SKM-1 treated with dmso at 0.1 percent for 144 hours (cell line): Measurements from ENCODE around the gene MTA2.
A peak's percentile ranks its signal among the peaks of the same experiment; 100 is the strongest.

Source experiments
- DNase-seq: peaks from one replicate; lab custom pipeline; 2025; ENCODE audit not compliant: unreplicated experiment; lab: John Stamatoyannopoulos, UW

Gene MTA2

DNA sequence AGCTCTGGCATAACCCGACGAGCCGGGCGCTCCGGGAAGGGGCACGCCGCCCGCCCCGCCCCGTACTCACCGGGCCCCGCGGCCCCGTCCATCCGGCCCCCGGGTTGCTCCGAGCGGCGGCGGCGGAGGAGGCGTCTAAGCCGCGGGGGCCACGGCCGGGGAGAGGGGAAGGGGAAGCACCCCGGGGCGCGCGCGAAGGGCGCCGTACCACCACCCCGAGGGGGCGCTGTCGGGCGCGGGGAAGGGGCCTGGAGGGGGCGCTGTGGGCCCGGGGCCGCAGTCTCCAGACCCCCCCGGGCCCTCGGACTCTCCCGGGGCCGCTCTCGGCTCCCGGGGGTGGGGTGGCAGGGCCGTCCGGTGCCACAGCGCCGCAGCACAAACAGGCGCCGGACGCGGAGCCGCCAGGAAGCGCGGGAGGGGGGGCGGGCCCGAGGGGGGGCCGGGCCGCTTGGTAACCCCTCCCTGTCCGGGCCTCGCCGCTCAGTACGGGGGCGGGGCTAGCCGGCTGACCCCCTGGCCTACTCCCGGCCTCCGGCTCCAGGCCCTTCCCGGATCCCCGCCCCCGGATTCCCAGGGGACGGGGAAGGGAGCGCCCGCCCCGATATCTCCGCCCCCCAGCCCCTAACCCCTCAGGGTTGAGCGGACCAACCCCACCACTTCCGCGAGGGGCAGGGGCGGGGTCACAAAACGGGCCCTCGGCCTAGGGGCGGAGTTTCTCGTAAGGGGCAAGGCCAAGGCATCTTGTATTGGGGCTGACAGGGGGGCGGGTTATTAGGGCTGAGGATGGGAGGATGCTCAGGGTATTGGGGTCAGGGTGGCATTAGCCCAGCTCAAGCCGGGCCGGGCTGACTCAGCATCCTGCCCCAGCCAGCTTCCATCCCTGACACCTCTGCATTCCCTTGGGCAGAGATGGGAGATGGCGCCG lies 11.0 kb upstream of the MTA2 start, which contains the start of the genes EML3 and ROM1:
Gene EML3, minus strand, starts transcription at position 410 of the 925 bp plus-strand sequence. Its CDS starts 318 bp downstream, at position 92.
Gene ROM1, plus strand, starts transcription at position 892 of the 925 bp plus-strand sequence. Its CDS starts 25 bp downstream, at position 917.
- DNase-seq, result peak; percentile 67

DNA sequence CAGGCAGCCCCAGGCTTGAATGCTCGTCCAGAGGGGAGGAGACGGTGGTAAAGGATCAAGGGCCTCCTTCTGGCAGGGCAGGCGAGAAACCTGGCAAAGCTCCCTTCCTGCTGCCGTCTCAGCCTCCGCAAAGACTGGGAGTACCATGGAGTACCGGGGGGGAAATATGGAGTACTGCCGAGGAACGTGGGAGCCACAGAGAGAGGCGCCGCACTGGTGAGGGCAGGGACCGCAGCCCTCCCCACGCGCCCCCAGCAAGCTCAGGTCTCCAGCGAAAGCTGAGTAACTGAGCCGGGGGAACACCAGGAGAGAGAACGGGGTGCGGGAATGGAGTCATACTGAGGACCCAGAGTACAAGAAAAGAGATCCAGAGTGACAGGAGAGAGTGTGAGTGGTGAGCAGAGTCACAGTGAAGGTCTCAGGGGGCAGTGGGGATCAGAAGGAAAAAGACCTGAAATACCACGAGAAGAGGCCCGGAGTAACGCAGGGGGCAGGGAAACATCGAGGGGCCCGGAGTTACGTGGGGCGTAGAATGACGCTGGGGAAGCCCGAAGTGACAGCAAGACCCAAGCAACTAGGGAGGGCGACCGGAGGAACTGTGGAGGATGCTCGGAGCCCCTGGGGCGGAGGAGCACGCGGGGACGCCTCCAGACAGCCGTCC lies 10.2 kb upstream of the MTA2 start:
- peak; percentile 55 for DNase-seq

DNA sequence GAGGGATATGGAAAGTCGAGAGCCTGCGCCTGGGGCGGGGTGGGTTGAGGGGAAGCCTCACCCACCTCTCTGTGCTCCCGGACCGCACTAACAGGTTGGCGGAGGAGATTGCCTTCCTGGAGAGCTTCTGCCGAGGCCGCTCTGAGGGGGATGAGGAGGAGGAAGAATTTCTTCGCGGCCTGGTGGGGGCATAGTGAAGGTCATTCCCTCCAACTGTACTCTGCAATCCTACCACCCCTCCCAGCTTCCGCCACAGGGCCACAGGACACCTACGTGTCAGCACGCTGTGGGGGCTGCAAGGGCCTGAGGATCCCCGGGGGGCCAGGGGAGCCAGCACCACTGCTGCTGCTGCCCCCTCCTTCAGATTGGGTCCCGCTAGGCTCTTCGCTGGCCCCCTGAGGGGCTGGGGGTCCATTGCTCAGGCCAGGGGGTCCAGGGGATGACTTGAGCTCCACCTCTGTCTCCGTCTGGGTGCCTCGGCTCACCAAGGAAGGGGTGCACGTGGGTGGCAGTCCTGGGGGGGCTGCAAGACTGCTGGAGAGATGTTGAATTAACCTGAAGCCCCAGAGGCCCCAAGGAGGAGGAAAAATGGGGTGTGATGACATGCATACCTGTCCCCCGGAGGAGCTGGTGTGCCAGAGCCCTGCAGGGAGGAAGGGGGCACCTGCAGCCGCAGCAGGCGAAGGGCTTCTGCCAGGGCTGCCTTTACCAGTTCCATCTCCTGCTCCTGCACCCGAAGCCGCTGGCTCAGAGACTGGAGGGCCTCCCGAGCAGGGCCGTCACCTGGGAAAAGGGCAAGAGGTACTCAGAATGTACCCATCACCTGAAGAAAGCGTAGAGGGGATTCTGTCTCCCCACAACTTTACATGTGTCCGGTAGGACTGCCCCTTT lies 9.4 kb upstream of the MTA2 start:
- no peak for DNase-seq

DNA sequence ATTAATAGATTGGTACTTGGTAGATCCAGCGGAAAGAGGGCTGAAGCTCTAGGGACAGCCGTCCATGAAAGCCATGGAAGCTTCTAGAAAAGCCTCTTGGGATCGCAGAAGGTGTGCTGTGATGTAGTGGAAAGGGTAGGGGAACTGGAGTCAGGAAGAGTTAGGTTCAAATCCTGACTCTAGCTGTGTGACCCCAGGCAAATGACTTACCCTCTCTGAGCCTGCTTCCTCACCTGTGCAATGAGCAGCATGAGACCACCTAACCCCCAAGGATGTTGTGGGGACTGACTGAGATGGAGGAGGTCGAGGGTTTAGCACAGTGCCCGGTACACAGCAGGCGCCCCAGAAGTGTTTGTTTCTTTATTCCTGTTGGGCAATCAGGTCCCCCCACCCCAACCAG lies 8.7 kb upstream of the MTA2 start:
- no peak for DNase-seq

DNA sequence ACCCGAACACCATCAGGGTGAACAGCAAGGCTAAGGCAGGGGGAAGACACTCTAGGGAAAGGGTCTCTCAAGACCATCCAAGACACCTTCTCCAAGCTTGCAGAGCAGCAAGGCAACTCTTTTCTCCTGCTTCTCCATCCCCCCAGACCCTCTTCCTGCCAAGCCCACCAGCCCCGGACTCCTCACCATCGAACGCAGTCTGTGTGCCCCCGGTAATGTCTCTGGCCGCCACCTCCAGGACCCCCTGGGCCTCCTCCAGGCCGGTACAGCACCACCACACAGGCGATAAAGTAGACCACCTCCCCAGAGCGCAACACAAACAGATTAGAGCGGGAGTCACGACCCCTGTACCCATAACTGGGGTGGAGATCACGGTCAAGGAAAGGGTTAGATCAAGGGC lies 7.1 kb upstream of the MTA2 start:
- DNase-seq, result no peak

DNA sequence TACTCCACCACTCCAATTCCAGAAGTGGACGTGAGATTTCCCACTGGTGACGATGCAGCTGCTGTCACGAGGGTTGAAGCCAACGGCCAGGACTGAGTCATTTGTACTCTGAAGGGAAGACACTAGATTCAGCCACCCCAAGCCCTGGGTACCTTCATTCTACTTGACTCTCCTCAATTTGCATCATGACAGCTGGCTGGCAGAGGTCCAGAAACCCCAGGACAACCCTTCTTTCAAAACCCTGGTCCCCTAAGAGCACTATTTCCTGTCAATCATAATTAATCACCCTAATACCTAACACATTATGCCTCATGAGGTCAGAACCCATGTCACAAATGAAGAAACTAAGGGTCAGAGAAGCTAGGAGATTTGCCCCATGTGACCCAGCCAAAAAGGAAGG lies 6.0 kb upstream of the MTA2 start:
- no peak for DNase-seq

DNA sequence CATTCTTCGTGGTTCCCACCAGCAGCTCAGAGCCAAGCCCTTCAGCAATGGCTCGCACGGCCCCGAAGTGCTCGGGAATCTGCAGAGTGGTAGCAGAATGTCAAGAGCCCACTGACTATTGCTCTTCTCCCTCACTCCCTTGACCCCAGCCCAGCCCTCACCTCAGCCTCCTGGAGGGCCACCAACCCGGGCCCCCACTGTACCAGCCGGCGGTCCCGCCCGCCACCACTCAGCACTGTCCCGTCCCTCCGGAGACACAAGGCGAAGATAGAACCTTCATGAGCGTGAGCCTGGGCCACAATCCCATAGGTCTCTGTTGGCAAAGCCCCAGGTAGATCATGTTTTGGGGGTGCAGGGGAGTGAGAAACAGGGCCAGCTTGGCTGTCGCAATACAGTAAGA lies 4.2 kb upstream of the MTA2 start:
- no peak for DNase-seq

DNA sequence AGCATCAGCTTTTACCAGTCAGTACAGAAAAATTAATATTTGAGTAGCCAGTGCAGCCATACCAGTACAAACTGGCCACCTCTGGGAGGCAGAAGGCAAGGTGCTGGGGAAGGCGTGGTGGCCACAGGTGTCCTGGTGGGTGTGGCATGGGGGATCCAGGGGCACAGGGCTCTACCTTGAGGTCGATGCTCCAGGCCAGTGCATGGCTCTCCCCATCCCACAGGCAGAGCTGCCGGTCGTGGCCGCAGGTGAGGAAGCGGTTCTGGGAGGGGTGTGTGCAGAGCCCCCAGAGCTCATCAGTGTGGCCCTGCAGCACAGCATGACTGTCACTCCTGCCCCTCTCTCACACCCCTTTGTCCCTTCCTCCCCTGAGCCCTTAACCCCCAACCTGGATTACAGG lies 3.8 kb upstream of the MTA2 start:
- no peak for DNase-seq

DNA sequence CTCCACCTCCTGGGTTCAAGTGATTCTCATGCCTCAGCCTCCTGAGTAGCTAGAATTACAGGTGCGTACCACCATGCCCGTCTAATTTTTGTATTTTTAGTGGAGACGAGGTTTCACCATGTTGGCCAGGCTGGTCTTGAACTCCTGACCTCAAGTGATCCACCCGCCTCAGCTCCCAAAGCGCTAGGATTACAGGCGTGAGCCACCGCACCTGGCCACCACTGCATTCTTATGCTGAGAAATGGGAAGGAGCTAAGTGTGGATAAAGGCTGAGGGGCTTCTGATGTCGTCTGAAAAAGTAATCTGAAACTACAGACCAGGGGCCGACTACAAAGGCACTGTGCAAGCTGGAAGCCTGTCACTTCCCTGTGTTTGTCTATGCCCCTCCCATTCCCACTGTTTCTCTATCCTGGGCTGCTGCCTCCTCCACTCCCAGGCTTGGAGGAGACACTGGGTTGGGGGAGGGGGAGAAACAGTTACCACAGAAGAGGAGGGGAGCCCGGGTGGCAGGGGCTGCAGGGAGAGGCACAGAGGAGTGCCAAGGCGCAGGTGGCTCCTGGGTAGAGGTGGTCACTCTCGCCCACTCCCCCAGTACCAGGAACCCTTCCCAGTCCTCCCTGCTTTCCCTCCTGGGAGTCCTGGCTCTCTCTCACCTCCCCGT lies 2.9 kb upstream of the MTA2 start:
- DNase-seq, result no peak

DNA sequence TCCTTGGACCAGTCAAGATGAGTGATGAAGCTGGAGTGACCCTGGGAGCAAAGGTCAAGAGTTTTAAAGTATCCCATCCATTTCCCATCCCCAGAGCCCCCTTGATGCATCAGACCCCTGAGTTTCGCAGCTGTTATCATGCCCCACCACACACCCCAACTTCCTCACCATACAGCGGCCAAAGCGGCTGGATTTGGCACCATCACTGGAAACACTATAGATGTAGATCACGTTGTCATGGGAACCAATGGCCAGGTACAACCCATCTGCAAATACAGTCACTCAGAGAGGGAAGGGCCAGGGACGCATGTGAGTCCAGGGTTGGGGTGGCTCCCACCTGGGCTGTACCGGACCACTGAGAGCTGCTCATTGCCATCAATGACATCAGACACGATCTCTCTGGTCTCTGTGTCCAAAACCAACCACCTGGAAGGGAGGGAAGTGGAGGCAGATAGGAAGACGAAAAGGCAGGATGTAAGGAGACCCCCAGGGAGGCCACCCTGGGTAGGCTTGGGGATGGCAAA lies 2.2 kb upstream of the MTA2 start:
- no peak for DNase-seq

DNA sequence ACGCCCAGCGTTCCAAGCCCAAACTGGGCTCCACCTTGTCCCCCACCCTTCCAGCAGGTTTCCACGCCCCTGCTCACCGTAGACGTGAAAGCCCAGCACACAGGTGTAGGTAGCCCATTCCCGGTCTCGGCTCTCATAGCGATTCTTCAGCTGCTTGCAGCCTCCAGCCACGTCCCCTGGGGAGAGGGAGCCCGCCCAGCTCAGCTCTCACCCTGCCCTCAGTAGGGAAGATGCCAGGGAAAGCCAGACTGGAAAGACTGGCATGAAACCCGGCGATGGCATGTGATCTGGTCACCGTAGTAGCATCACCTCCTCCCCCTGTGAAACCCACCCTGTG lies 1.4 kb upstream of the MTA2 start:
- no peak for DNase-seq

DNA sequence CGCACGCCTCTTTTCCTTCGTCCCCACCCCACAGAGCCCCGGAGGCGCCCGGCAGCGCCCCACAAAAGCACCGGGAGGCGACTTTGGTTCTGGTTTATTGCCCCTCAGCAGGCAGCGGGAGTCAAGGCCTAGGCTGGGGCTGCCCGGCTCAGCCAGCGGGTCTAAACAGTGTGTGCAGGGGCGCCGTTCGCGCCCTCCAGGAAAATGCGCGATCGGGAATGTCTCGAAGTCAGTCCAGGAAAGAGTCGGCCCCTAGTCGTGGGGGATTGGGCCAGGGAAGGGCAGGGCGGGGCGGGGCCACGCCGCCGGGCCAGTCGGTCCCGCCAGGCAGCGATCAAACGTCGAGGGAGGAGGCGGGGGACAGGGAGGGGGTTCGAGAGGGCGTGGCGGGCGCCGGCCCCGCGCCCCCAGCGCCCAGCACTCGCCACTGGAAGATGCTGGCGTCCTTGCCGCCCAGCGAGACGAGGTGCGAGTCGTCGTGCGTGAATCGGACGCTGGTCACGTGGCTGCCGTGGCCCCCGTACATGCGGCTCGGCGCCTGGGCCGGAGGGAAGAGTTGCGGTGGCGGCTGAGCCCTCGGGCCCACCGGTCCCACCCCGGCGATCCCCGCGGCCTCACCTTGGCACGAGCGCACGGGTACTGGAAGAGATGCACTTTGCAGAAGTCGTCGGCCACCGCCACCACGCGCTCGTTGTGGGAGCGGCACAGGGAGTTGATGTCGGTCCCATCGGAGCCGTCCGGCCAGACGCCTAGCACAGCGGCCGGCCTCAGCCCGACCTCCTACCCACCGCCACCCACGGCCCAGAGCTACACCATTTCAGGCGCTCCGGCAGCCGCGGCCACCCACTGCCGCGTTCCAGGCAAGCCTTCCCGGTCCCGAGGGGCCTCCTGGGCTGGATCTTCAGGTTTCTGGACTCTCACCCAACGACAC lies 741 bp upstream of the MTA2 start:
- DNase-seq, result no peak

DNA sequence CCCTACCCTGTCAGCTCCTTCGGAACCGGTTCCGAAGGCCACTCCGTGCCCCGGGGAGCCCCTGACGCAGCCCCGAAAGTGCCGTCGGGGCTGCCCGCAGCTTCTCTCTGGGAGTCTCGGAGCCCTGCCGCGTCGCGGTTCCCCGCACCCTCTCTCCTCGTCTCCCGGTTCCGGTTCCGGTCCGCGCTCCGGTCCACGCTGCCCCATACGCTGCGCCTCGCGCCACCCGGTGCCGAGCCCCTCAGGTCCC lies 618 bp downstream of the MTA2 start:
- no peak for DNase-seq

DNA sequence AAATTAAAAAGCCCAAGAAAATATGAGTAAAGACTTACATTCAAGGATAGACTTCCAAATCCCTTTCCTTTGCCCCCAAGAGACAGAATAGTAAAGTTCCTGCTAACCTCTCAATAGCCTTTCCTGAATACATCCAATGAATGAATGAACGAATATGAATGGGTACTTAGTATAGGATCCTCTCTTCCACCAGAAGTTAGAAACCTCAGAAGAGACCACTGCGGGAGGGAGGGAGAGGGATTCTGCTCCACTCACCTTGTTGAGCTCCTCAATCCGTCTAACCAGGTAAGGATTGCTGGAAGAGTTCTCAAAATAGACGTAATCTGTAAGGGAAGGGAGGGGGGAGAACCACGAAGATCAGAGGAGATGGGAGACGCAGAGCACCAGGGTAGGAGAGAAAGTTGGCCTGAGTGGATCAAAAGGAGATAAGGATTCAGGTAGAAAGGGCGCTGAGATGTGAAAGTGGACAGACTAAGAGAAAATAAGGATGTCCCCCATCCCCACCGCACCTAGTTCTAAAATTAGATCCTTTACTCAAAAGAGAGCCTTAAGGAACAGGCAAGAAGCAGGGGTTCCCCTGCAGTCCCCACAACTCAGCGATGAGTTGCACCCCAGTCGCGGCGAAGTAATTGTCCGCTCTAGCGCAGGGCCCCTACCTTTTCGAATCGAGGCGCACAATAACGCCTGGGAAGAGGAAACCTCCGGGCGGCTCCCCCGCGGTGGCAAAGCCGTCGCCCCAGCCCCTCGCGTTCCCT lies 1.1 kb downstream of the MTA2 start:
- DNase-seq, result peak; percentile 9

DNA sequence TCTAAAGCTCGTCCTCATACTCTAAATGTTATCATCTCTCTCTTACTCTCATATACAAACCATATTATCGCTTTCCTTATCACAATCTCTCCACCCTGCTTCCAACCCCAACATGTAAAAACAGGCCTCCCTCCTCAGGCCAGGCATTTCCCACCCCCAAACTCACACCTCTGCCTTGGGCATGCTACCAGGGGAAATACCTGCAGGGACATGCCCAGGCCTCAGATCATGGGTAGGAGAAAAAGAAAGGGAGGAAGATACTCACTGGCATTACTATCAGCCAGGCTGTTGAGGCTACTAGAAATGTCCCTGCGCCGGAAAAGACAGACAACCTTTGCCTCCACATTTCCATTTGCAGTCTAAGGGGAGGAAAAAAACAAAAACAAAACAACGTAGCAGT lies 1.8 kb downstream of the MTA2 start:
- no peak for DNase-seq

DNA sequence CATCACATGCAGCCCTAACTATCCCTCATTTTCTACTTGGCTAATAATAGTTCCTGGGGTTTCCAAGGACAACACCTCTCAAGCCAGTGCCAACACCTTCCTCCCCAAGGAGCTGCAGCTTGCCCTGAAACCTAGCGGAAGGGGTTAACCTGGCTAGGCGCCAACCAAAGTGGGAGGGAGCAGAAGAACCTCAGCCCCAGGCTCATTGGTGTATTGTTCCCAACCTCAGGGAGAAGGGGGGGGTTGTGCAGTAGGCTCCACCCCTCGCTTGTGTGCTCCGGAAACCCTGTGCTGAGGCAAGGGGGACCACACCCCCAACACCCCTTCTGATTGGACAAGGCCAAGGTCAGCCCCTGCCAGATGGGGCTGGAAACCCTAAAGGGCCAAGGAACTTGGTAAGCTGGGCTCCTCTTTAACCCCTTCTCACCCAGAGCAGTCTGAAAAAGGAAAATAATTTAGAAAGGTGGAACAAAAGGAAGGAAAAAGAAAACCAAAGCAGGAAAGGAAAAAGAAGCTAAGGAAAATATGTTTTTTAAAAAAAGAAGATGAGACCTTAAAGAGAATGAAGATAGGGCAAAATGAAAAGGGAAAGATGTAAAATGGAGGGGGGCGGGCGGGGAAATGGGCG lies 2.5 kb downstream of the MTA2 start:
- DNase-seq, result peak; percentile 98

DNA sequence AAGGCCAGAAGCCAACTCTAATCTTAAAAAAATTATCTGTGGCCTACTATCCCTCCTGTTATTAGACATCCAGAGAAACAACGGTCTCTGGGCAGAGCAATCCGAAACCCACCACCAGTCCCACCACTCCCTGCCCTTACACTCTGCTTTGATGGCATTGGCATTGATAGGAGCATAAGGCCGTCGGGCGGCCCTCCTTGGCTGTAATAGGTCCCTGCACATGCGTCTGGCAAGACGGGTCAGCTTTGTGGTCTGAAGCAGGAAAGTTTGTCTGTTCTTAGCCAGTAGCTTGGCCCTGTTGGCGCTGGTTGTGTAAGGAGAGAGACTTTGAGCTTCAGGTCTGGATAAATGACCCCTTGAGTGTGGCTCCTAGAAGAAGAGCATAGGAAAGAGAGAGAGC lies 6.5 kb downstream of the MTA2 start:
- no peak for DNase-seq

DNA sequence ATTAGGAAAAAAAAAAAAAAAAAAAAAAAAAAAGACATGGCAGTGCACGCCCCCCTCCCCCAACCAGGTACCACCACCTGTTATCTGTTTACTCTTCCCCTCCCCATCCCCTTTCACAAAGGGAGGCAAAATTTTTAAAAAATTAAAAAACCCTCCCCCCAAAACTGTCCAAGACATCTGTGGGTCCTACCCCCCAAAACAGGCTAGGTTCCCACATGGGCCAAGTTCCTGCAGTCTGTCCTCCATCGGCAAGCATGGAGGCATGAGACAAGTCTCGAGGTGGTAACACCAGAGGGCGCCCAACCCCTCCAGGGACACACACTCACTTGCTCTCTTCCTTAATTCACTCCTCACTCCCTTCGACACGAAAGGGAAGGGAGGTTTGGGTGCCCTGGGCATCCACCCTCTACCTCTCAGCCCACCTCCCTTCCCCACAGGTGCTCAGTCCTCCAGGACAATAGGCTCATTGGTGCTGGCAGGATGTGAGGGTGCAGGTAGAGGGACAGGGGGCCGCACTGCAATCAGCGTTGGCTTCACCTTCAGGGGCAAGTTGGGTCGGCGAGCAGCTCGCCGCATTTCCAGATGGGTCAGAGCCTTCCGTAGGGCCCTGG lies 8.1 kb downstream of the MTA2 start:
- peak; percentile 77 for DNase-seq
